AG08395 (cell line): ENCODE results near the gene GRIK3.

Source experiments
- DNase-seq: peaks from one replicate; pipeline ENCODE4 v3.0.0; 2012; ENCODE audit warnings: mixed read lengths, low spot score

The GRIK3 gene

DNA sequence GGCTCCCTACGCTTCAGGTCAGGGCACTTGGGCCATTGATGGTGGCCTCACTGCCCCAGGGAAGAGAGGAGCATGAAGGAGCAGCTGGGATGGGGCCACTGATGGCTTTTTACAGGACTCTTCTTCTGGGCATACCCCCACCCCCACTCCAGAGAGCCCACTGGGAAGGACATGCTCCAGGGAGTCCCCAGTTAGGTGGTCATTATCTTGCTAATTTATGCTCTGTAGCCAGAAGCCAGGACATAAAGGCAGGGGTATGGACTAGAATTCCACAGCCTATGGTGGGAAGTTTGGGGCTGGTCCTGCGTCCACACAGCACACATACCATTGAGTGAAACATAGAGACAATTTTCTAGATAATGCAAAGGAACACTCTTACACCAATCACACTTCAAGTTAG, 8.8 kb upstream of the GRIK3 start:
- DNase-seq: no peak

DNA sequence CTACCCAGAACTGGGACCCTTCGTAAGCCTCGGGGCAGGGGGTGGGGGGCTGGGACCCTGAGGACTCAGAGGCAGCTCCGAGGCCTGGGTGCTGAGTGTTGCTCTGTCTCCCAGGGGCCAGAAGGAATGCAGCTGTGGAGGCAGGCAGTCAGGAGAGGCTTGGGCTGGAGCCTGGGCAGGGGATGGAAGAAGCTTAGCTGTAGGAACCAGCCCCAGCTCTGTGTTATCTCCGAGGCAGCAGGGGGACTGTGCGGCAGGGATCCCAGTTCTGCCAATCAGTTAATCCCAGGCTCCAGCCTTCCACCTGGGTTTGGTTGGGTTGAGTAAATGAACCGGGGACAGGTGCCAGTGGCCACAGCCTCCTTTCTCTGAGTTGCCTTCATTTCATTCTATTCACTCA, 8.2 kb upstream of the GRIK3 start:
- DNase-seq: no peak

DNA sequence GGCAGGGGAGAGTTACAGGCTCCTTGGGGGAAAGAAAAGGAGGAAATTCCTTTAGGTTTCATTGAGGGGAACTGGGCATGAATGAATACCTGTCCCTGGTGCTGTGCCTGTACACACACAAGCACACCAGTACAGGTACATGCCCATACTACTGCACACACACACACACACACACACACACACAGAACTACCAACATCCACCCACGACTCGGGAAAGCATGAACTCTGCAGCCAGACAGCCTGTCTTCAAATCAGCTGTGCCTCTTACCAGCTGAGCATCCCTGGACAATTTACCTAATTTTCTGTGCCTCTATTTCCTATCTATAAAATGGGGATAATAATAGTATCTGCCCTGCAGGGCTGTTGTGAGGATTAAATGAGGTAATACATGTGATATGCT, 7.2 kb upstream of the GRIK3 start:
- DNase-seq: no peak

DNA sequence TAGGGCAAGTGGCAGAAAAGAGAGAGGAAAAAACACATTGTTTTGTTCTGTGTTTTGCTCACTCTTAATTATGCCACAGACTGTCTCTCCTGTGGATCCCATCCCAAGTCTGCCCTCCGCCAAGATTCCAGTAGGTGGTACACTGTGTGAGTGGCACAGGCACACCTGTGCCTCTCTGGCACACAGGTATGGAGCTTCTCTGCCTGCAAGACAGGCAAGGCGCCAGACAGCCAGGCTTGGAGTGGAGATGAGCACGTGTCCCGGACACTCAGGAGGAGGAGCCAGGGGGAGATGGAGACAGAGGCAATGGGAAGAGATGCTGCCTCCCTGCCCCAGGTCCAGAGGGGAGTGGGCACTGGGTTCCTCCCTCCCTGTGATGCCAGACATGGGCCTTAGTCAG, 6.5 kb upstream of the GRIK3 start:
- no peak for DNase-seq

DNA sequence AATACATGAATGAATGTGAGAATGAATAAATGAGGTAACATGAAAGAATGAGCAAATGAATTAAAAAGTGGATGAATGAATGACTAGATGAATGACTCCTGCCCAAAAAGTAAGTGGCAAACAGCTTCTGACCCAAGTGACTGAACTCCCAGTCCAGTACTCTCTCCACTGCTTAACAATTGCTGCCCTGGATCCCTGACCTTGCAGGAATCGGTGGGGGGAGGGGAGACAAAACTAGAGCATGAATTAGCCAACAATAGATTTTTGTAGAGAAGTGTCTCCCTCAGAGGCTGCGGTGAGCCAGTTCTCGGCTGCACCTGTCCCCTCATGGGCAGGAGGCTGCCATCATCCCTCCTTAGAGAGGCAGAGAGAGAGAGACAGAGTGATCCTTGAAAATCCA, 5.9 kb upstream of the GRIK3 start:
- no peak for DNase-seq

DNA sequence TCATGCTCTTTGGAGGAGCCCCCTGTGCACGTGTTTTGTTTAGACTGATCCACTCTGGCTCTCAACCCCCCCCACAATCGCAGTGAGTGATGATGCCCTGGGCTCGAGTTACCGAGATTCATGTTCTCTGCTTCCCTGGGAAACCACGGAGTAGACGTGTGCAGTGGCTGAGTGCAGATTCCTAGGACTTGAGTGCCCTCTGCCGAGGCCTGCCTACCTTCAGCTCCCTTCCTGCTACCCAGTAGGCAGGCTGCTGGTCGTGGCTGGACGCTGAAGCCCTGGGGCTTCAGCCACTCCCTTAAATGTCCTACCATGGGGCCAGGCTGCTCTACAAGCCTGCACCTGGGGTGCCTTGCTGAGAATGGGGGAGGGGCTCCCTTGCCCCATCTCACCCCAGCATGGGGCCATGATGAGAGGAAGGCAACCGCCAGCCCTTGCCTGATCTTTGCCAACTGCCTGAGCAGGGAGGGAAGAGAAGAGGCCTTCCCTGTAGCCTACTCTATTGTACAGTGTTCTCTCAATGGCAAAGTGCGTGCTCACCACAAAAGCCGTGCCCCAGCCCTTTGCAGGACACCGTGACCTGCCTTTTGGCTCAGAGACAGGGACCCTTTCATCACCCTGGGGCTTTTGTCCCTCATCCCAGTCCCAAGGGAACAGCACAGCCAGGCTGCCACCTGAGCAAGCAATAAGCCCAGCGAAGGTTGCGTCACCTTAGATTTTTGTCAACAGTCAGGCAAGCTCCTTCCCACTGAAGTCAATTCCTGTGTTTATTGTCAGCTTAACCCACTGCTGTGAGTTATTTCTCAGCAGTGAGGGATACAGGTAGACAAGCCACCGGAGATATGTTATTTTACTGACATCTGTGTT, 4.1 kb upstream of the GRIK3 start:
- no peak for DNase-seq

DNA sequence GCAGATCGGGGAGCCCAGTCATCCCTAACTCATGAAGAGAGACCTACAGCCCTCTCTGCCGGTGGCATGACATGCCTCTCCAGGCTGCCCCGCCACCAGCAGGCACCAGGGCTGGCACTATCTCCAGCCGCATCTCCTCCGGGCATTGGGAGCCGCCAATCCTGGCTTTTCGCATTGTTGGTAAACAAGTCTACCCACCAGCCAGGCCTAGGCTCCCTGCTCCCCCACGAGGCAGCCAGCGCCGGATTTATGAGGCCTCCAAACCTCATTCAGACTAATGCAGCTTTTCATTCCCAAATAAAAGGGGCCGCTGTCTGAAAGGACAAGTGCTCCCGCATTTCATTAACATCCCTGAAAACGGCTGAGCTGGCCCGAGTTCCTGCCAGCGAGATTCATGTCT, 3.4 kb upstream of the GRIK3 start:
- DNase-seq: no peak

DNA sequence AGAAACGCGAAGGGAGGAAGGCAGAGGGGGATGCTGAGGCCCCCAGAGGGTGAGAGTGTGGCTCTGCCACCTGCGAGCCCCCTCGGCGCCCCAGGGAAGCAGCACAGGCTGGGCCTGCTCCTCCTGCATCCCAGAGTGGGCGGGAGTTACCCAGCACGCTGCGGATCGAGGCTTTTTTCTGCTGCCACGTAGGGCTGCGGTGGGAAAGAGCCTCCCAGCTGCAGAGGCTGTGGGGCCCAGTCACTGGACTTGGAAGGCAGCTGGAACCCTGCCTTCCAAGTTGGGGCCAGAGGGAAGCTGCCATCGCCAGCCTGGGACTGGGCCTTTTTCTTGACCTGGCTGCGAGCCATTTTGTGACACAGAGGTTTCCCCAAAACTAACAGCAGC, 2.3 kb upstream of the GRIK3 start:
- no peak for DNase-seq

DNA sequence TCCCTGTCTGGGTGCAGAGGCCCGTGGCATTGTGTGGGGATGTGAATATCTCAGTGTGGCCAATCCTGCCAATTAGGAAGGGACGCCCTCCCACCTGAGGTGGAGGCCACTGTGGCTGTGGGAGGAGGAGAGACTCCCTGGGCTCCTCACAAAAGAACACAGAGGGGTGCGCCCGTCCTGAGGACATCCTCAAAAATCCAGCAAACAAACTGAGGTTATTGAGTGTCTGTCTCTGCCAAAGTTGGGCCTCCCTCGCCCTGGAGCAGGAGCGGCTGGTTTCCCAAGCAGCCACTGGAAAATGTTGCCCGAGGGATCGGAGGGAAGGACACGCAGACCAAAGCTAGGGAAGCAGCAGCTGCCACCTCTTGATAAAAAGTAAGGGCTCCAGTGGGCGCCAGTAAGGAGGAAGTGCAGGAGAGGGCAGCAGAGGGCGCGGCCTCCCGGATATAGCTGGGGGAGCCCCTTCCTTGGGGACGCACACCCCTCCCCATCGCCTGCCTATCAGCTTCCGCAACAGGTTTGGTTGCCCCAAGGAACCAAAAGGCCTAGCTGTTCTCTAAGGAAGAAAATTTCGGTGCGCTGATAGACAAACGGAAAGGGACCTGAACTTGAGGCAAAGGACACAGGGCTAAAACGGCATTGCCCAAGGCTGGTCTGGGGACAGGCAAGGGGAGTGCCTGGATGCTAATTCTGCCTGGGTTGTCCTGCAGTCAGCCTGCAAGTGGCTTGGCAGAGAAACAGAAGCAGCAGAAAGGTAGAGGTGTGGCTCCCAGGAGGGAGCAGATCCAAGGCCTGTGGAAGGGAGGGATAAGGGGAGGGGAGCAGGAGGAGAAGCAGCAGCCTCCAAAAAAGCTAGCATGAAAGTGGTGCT, 1.7 kb upstream of the GRIK3 start:
- DNase-seq: no peak

DNA sequence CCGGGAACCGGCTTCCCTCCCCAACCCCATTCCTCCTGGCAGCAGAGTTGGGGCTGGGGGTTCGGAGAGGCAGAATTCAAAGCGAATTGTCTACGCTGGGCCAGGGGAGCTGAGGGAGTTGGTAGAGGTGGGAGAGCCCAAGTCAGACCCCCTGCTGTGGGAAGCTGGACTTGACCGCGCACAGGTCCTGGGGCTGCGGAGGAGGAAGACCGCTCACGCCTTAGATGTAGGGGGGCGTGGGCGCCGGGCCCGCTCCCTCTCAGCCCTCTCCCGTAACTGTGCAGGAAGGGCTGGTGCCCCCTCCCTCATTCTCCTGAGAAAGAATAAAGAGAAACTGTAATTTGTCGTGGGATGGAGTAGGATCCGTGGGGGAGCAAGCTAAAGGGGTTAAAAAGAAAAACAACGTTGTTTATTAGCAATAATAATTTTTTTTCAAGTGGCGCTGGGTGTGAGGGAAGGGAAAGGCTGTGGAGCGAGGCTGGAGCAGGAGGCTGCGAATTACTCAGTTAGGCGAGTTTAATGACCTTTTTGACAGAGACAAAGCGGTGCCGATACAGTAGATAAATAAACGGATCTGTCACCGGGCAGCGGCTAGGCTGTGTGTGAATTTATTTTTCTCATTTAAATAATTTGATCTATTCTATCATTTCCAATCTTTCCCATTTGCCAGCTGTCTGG, 838 bp upstream of the GRIK3 start:
- no peak for DNase-seq

DNA sequence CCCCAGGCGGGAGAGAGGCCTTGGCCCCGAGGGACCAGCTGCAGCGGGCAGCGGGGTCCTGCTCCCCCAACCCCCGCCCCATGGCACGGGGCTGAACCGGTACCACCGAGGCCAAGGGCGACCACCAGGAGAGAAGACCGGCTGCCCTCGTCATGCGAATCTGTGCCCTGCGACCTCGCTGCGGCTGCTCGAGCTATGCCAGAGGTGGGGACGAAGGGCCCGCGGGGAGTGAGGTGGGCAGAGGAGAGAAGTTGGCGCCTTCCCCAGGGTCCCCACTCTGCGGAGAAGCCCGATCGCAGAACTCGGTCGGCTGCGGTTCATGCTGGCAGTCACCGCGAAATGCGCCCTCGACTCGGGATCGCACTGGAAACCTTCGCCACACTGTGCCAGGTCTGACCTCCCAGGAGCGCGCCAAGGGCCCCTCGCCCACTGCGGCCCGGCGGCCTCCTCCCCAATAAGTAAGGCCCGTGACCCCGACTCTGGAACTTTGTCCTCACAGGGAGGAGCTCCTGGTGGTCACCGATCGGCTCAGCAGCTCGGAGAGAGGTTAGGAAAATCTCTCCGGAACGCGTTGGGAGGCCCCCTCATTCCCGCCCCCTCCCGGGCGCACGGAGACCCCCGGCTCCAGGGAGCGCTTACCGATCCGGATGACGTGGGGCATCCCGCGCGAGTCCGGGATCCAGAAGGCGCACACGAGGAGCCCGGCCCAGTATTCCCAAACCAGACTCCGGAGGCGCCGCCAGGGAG, 787 bp downstream of the GRIK3 start:
- DNase-seq: no peak

DNA sequence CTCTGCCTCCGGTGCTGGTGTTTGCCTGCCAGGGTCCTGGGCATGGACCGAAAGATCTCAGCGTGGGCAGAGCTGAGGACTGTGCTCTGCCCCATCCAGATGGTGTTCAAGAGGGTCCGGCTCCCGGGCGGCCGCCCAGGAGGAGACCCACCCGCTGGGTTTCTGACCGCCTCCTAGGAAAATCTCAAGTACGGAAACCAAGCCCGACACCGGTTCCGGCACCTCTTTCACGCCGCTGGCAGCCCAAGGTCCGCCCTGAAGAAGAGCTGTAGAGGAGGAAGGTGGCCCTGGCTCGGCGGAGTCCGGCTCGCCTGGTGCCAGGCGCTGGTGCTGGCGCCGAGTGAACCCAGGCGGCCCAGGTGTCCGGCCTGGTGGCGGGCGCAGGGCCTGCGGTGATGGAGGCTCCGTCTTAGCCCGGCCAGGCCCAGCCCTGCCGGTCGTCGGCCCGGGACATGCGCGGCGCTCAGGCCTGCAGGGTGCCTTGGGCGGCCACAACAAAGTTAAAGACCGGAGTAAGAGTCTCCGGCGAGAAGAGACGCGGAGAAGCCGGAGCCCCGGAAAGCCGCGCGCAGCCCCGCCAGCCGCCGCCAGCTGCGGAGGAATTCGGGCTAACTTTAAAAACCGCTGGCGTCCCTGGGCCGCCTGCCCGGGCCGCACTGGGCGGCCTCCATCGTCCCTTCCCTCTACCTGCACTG, 1.5 kb downstream of the GRIK3 start:
- no peak for DNase-seq

DNA sequence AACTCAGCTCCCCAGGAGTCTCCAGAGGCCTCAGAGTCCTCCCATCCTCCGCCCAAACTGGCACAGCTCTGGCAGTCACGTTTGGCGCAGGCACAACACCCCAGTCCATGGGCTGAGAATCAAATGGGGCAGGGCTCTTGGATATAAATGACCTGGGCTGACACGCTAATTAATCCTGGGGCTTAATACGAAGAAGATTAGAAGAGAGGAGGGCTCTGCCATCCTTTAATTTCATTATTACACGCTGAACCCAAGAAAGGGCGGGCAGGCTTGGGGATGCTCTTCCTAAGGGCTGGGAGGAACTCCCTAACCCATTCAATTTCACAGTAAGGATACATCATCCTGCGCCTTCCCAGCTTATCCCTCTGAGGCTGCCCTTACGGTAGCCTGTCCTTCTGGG, 2.4 kb downstream of the GRIK3 start:
- DNase-seq: no peak

DNA sequence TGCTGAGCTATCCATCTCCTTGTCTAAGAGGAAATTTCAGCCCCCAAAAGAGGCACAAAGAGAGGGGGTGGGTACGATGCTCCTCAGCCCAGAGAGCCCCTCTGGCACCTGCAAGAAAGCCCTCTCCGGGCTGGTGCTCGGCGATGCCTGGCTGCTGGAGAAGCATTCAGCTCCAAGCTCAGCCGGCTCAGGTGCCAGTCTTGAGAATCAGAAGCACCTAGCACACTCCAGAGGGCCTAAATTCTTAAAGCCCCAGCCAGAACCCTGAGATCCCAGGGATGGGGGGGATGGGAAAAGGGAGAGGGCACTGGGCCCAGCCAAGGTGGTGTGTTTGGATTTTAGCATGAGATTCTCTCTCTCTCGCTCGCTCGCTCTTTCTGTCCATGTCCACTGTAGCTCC, 2.9 kb downstream of the GRIK3 start:
- no peak for DNase-seq

DNA sequence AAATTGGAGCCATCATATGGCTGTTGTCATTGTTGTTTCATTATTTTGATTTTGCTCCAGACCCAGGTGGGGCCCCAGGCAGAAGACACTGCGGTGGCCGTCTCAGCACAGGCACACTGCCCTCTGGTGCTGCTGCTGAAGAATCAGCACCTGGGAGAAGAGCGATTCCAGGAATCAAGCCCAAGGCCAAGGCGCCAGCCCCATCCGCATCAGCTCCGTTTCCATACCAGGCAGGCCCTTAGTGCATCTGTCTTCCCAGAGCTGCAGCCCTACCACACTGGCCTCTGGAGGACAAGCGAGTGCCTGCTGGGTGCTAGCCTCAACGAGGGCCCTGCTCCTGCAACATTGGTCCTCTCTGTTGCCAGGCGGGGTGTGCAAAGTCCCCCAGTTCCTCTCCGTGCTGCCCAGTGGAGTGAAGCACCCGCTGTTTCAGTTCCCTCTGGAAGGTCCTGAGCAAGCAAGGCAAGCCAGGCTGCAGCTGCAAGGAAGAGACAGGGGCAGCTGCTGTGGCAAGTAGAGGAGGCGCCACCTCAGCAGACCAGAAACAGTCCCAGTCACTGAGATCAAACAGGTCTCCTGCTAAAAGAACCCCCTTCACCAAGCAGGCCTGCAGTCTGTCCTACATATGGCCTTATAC, 5.2 kb downstream of the GRIK3 start:
- DNase-seq: no peak

DNA sequence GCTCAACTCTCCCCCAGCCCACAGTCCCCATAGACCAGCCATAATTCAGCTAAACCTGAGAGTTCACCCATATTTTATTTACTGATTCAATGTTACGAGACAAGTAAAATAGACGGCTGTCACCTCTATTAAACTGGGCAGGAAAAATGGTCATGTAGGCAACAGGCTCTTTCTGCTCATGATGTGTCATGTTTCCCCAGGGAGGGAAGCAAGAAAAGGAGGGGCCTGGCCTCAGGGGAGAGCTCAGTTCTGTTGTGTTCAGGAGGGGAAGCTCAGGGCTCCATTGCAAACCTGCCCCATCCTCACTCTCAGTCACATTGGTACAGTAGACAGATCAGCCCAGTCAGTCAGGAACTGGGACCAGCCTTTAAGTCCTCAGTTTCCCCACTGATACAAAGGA, 12.8 kb downstream of the GRIK3 start:
- no peak for DNase-seq

DNA sequence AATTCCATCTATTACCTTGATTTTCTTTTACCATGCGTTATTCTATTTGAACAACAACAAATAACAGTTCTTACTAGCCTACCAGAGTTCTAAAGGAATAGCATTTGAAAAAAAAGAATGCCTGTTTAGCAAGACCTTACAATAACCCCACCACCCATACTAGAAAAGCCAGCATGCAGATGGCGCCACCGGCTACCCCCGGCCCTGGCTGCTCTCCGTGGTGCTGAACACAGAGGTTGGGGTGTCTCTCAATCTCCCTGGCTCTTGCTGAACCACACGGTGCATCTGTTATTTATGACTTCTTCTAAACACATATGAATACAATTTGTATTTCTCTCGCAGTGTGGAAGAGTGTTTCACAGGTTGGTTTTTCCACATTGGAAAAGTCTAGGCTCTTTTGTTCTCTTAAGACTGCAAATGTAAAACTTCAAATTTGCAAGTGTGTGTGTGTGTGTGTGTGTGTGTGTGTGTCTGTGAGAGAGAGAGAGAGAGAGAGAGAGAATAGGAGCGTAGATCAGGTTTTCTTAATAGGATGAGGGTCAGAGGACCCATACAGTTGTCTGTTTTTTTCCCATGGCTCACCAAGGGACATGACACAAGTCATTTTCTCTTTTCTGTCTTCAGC, 13.6 kb downstream of the GRIK3 start:
- DNase-seq: no peak

DNA sequence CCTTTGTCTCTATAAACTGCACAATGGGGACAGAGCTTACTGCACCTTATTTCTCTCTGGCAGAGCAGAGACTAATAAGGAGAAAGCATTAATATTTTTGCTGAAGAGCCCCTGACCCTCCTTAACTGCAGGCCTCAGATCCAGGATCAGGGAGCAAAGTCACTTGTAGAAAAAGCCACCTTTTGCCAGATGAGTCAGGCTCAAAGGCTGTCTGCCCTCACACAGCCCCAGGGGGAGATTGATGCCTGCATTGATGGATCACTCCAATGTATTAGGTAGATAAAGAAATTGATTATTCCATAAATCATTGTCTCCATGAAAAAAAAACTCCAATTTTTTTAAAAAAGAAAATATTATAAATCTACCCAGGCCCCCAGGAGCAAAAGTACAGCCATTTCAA, 15.8 kb downstream of the GRIK3 start:
- DNase-seq: no peak

DNA sequence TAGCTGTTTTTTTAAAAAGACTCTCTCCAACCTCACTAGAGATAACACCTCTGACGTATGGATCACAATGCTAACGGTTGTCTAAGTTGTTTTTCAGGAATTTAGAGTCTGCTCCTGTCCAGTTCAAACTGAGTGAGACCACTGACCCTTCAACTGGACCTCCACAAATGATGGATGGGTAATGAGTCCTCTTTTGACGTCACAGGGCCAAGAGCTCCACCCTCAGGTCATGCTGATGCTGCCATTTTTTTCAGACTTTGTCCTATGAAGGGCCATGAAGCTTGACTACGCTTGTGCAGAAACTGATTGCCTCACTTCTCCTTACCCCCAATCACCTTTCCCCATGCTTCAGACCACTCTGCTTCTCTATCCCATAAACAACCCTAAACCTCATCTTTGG, 16.6 kb downstream of the GRIK3 start:
- no peak for DNase-seq

DNA sequence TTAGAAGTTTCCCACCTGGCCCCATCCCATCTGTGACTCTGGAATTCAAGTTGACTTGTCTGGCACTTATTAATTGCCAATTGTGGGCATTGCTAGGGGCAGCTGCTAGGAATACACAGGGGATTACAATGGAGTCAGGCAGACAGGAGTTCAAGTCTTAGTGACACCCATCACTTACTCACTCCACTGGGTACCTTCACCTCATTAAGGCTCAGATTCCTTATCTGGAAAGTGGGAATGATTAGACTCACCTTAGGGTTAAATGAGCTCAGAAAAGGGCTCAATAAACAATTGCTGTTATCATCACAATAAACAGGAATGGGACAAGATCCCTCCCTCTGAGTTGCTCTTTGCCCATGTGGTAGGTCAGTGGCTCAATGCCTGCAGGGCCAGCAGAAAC, 18.2 kb downstream of the GRIK3 start:
- DNase-seq: no peak

DNA sequence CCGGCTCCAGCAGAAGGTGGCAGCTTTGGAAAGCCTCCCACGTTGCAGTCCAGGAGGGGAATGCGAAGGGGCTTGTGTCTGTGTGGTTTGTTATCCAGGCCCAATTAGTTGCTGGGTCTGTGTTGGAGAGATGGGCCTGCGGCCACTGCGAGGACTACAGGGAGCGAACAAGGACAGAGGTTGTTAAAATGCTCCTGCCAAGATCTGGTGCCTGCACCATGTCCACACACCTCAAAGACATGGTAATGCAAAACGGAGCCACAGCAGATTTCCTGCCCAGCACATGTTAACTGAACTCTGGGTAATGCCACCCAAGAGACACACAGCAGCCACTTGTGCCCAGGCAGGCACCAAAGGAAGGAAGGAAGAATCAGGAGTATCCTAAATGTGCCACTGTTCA, 18.6 kb downstream of the GRIK3 start:
- DNase-seq: no peak
